HPDE6-E6E7 (cell line): ENCODE data around the gene ACTG1.

Experiments
- DNase-seq: peaks from one replicate; pipeline ENCODE4 v3.0.0; 2011; ENCODE audit warnings: missing footprints; ENCODE audit errors: extremely low spot score

ACTG1 gene

GRCh38 chr17:81545160-81545949, 32.8 kb upstream of the ACTG1 start:
- no peak for DNase-seq

DNA sequence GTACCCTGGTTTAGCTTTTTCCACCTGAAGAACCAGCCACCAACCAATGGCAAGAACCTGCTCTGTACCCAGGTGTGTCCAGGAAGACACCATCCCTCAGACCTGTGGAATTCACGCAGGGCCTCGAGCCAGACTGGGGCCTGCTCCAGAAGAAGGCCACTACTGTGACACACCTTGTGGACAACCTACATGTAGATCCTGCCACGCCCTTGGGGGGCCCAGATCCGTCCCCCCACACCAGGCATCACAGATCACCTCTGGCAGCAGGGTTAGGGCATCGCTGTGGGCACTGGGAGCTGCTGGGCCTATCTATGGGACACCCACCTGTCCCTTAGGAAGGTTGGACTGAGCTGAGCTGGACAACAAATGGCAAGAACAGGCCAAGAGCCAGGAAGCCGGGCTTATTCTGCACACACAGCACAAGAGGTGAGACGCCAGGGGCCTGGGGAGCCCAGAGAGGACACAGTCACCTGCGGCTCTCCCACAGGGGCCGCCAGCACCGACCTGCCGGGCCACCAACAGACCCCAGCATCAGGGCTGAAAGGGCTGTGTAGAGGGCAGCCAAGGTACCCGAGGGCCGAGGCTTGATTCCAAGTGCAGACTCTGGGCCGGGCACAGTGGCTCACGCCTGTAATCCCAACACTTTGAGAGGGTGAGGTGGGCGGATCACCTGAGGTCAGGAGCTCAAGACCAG, 31.8 kb upstream of the ACTG1 start:
- DNase-seq = no peak

DNA sequence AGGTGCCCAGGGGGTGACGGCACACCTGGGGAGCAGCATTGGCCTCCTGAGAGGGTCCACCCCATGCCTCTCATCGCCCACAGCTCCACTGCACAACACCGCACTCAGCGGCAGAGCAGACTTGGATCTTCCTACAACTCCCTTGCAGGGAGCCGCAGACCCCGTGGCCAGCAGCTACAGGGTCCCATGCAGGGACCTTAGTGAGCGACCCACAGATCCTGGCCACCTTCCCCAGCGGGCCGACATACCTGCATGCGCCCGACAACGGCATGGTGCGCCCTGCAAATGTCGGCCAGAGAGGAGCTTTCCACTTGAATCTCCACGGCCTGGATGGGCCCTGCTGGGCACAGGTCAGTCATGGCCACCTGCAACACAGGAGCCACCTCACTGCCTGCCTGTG, 31.2 kb upstream of the ACTG1 start:
- no peak for DNase-seq

DNA sequence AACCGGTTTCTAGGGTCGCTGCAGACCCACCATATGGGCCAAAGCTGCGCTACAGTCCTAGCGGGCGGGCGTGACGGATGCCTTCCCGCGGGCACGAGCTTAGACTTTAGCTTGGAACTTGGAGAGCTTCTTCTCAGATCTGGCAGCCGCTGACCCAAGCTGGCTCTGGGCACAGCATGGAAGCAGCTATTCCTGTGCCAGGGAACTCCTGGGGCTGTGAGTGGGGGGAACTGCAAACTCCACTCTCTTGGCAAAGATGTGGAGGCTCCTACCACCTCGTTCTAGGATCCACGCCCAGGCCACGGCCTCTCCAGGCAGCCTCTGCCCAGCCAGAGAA, 30.7 kb upstream of the ACTG1 start:
- no peak for DNase-seq

DNA sequence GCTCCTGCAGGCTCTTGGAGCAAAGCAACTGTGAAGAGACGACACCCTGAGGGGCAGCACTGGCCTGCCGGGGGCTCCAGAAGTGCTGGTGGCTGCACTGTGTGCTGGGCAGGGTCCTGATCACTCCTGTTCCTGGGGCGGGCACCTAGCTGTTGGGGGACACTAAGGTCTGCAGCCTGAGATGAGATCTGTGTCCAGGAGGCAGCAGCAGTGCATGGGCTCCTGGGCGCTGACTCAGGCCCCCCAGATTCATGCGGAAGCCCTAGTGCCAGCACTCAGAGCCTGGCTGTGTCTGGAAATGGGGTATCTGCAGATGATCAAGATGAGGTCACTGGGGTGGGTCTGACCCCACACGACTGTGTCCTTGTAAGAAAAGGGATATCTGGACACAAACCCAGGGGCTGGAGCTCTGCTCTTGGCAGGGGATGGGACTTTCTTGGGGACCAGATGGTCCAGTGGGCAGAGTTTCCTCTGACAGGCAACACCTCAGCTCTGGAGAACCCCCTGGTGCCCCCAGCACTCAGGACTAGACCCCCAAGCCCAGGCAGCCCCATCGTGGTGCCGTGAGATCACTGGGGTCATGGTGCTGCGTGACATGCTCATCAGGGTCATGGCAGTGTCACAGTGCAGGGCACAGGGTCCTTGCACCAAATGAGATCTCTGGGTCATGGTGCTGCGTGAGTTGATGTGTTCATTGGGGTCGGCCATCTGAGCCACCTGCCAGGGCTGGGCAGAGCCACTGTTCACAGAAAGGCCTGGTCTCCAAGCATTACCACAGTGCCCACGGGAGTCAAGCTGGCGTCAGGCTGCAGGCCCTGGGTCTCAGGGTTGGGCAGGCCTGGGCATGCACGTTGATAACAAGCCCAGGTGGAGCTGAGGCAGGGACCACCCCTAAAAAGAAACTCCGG, 30.1 kb upstream of the ACTG1 start:
- DNase-seq = no peak

DNA sequence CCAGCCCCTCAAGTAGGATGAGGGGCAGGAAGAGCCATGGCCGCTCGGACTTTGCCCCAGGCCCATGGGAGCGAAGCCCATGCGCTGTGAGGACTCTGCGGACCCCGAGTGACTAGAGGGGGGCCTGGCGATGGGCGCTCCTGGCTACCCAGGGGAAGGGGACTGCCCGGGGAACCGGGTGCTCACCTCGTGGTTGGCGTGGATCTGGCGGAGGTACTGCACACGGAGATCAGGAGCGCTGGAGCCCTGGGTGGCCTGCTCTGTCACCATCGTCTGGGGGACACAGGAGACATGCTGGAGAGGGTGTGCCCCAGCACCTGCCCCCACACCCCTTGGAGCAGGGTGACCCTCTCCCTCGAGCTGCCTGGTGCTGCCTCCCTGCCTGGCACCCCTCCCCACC, 28.5 kb upstream of the ACTG1 start:
- DNase-seq = no peak

DNA sequence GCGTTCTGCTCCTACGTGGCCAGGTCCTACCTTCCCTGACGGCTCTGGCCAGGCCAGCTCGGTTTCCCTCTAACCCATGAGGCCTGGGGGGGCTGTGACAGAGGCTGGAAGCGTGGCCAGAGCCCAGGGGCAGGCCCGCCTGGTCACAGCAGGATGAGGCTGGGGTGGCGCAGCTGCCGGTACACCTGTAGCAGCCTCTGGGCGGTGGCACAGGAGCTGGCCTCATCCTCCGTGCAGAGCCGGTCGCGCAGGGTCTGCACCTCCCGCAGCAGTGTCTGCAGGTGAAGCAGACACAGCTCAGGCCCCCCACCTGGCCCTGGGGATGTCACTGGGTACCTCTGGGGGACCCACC, 28.1 kb upstream of the ACTG1 start:
- DNase-seq = no peak

- no peak for DNase-seq
Observed at GRCh38 chr17:81539961-81540675, 27.5 kb upstream of the ACTG1 start.

DNA sequence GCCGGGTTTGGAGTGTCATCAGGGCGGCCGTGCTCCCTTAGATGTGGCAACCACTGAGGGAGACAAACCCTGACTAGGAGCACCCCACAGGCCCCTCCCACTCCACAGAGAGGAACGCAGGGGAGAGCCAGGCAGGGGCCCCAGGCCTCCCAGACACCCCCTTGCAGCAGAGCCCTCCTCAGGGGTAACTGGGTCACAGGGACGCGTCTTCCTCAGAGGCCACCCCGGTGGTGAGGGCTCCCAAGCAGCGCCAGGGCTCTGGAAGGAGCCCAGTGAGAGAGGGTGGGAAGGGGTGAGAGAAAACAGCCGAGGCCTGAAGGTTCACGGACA, 26.9 kb upstream of the ACTG1 start:
- no peak for DNase-seq

DNA sequence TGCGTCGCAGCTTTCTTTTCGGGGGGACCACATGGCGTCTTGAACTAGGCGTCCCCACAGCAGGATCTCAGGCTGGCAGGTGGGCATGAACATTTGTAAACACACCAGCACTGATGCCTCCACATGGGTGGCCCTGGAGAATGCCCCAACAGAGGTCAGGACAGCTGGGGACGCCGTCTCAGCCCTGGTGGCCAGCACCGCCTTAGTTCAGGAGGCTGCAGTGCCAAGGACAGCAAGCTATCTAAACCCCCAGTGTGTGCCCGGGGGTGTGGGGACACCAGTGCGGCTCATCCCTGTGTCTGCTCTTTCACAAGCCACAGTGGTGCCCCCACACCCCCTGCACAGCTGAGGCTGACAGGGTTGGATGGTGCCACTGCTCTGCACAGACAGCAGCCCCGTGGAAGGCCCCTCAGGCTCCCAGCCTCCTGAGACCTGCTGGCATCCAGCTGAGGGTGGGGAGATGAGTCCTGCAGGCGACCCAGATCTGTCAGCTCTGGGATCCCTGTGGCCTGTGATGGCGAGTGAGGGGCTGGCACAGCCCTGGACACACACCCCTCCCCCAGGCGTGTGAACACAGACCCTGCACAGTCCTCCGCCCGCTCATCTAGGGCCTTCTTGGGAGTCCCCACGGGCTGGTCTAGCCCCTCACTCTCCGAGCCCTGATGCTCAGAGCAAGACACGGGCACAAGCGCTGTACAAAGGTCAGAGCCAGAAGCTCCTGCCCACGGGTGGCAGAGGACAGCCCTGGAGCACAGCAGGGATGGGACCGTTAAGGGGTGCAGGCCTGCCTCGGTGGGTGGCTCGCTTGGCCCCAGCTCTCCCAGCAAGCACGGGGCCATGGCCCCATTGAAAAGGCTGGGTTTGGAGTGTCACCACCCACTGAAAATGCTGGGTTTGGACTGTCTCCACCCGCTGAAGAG, 26.3 kb upstream of the ACTG1 start:
- DNase-seq = no peak

DNA sequence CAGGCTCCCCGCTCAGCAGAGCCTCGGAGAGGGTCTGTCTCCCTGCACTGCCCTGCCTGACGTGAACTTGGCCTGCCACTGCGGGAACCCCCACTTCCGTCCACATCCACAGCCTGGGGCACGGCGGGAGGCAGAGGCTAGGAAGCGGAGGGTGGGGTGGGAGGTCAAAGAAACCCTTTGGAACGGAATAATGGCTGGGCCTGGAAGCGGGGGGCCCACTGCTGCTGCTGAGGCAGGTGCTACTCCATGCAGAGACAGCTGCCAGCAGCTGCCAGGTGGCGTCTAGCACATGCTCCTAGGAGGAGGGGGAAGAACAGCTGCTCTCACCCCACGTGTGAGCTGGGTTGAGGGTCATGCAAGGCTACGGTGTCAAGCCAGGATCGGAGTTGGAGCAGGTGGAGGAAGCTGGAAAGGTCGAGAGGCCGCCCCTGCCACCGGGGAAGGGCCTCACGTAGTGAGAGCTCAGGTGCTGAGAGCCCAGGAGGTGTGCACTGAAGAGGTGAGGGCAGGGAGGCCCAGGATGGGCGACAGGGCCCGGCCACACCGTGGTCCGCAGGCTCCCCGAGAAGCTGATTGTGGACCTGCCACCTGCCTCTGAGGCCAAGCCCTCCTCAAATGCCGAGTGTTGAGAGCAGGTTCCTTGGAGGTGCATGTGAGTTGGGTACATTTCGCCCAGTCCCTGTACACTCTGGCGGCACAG, 25.4 kb upstream of the ACTG1 start:
- no peak for DNase-seq

DNA sequence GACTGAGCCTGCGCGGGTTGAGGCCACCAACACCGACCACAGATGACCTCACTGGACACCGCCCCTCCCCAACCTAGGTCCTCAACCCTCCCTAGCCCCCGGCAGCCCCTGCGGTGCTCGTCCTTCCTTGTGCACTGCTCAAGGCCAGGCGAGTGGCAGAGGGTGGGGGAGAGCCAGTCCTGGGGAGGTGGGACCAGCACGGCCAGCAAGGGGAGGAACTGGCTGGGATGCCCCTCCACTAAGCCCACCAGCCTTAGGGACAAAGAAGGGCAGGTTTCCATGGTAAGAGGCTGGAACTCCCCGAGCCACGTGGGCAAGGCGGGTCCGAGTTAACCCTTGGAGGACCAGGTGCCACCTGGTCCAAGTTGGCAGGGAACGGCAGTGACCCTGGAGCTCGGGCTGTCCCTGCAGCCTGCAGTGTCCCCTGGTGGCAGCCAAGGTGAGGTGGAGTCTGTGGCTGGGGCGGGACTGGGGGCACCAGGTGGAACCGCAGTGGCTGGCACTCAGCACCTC, 24.8 kb upstream of the ACTG1 start:
- DNase-seq = peak; percentile 48

DNA sequence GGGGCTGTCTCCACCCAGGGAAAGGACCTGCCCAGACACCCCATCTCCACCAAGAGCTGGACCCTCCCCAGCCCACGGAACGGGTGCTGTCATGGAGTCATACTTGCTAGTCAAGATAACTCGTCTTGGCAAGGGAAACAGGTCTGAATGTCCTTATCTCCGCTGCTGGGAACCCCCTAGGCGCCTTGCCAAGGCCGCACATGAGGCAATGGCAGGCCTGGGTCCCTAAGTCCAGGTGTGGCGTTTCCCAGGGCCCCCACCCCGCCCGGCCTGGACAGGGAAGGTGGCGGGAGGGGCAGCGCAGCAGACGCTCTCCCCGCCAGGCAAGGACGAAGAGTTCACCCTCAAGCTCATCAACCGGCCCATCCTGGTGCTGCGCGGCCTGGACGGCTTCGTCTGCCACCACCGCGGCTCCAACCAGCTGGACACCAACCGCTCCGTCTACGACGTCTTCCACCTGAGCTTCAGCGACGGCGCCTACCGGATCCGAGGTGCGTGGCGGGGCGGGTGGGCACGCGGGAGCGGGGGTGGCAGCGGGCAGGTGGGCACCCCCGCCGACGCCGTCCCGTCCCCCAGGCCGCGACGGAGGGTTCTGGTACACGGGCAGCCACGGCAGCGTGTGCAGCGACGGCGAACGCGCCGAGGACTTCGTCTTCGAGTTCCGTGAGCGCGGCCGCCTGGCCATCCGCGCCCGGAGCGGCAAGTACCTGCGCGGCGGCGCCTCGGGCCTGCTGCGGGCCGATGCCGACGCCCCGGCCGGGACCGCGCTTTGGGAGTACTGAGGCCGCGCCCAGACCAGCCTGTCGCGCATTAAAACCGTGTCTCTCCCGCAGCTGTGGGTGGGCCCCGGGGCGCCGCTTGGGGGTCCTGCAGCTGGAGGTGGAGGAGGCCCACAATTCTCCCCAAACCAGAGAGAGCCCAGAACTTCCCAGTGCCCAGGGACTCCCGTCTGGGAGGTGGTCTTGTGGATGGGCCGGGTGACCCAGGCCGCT, 24.0 kb upstream of the ACTG1 start:
- DNase-seq = no peak

- DNase-seq = no peak
Observed at GRCh38 chr17:81535480-81536298, 23.1 kb upstream of the ACTG1 start.

DNA sequence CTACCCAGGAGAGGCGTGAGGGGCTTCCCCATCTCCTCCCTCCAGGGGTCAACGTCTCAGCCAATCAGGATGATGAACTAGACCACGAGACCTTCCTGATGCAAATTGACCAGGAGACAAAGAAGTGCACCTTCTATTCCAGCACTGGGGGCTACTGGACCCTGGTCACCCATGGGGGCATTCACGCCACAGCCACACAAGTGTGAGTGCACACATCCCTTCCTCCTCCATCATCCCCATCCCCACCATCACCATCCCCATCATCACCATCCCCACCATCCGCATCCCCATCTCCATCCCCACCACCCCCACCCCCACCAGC, 22.4 kb upstream of the ACTG1 start:
- DNase-seq = no peak

GRCh38 chr17:81534157-81535006, 21.8 kb upstream of the ACTG1 start:
- DNase-seq = no peak
